Prostate gland (tissue), 2 donors: ENCODE results near the gene ZNF512B. TPM values are rescaled to one million over a fixed set of nuclear protein-coding genes. Genes with fewer than 3 reads are reported as not detected.

Experiments used
- DNase-seq: peaks from one replicate; pipeline ENCODE4 v3.0.0-alpha.2; 2019; ENCODE audit warnings: low spot score
- H3K27ac ChIP-seq, 2 donors: fragments of 200-600 bp; sonication (generic); 2 replicates each; pipeline ENCODE4 v1.5.1; 2017 to 2019
- H3K27me3 ChIP-seq: fragments of 200-600 bp; sonication (generic); replicated peaks from 2 replicates; pipeline ENCODE4 v1.5.1; 2019; ENCODE audit not compliant: insufficient read depth
- H3K36me3 ChIP-seq, 2 donors: fragments of 200-600 bp; sonication (generic); 1 replicate in 1 of 2; 2 replicates in 1 of 2; pipeline versions ENCODE4 v1.5.1 to v1.8.1; 2017 to 2019
- H3K4me1 ChIP-seq: fragments of 200-600 bp; sonication (generic); replicated peaks from 2 replicates; pipeline ENCODE4 v1.5.1; 2019
- H3K4me3 ChIP-seq, 2 donors: fragments of 200-600 bp; sonication (generic); 2 replicates each; pipeline ENCODE4 v1.5.1; 2017 to 2019
- H3K9me3 ChIP-seq: fragments of 200-600 bp; sonication (generic); 2 replicates; pipeline ENCODE4 v1.5.1; 2017
- CTCF ChIP-seq, 4 experiments: fragments of 200-600 bp in 2 of 4; fragments of 450-650 bp in 2 of 4; sonication (generic) in 2 of 4; IDR thresholded peaks; 1 replicate in 3 of 4; 2 replicates in 1 of 4; pipeline ENCODE4 v1.5.1; 2016 to 2019; ENCODE audit warnings: antibody characterized with exemption in 4 of 4, mild to moderate bottlenecking in 2 of 4, moderate library complexity in 2 of 4
- POLR2A ChIP-seq: fragments of 450-650 bp; IDR thresholded peaks from one replicate; pipeline ENCODE4 v1.6.1; 2016; ENCODE audit warnings: antibody characterized with exemption, mild to moderate bottlenecking
- POLR2AphosphoS5 ChIP-seq: sonication (generic); formaldehyde crosslinking; IDR thresholded peaks from one replicate; pipeline ENCODE4 v1.6.1; 2017; ENCODE audit warnings: antibody characterized with exemption
- WGBS: methylation state at CpG from one replicate; pipeline ENCODE4 v1.1.5; 2018; 5-methylcytosine and 5-hydroxymethylcytosine counted together
- intact Hi-C: fragments of 100-400 bp; cut with DNase I; formaldehyde crosslinking; loops from one replicate; pipeline ENCODE4 v1.14.2; 2022
- total RNA-seq, 2 donors: library from RNA; depleted of rRNA; stranded (reverse); fragments of >200 nt; gene quantifications; one replicate each; pipeline ENCODE4 v1.1.0, GENCODE V29; 2016

Gene ZNF512B
- total RNA-seq, 2 donors from 2014 or later: 12.2 to 24.6 TPM

GRCh38 chr20:64001607-64002011, 31.9 kb upstream of the ZNF512B start:
- H3K36me3 ChIP-seq: peaks cover 12 to 28% of the 10 kb centered on the region in 2 donors
- WGBS: 20% methylated on average over 11 of the region's 11 CpGs
- TF ChIP-seq POLR2A (no peak), POLR2AphosphoS5 (peak; percentile 52), CTCF (IDR thresholded peaks at IDR 0.05) (no peak)

GRCh38 chr20:64000906-64001305, 31.2 kb upstream of the ZNF512B start:
- DNase-seq: no peak
- intact Hi-C loops: no loop called here
- H3K9me3 ChIP-seq: no peaks in the 10 kb centered on the region
- 91% methylated on average over 12 of the region's 12 CpGs for WGBS
- H3K27me3 ChIP-seq: no peaks in the 10 kb centered on the region
- H3K27ac ChIP-seq: no peak overlapping the region
- TF ChIP-seq CTCF (IDR thresholded peaks at IDR 0.05): no peak
- TF ChIP-seq POLR2AphosphoS5: no peak
- TF ChIP-seq POLR2A: no peak
- no peak overlapping the region for H3K4me3 ChIP-seq
- H3K4me1 ChIP-seq: no peaks in the 10 kb centered on the region
- peaks cover 12 to 28% of the 10 kb centered on the region in 2 donors for H3K36me3 ChIP-seq

More at GRCh38 chr20:64001607-64002011, 31.9 kb upstream of the ZNF512B start:
- Histone ChIP-seq H3K27me3 (no peaks in the 10 kb centered on the region), H3K9me3 (no peaks in the 10 kb centered on the region), H3K27ac (no peak overlapping the region), H3K4me1 (no peaks in the 10 kb centered on the region), H3K4me3 (no peak overlapping the region)
- peak; percentile 59 for DNase-seq
- intact Hi-C loops: no loop called here

GRCh38 chr20:63982937-63983336, 13.2 kb upstream of the ZNF512B start:
- Histone ChIP-seq H3K27ac (no peak overlapping the region), H3K27me3 (no peaks in the 10 kb centered on the region), H3K4me1 (peaks cover 7% of the 10 kb centered on the region), H3K36me3 (peaks cover 0 to 11% of the 10 kb centered on the region in 2 donors), H3K4me3 (no peak overlapping the region), H3K9me3 (no peaks in the 10 kb centered on the region)
- TF ChIP-seq CTCF (IDR thresholded peaks at IDR 0.05) (no peak), POLR2AphosphoS5 (no peak), POLR2A (no peak)
- 88% methylated on average over 14 of the region's 14 CpGs for WGBS
- no peak for DNase-seq
- intact Hi-C loops: no loop called here

- peak within 1 kb of the TSS; percentile 79 for H3K4me3 ChIP-seq
- H3K9me3 ChIP-seq: no peaks in the 10 kb centered on the region
- peaks cover 7% of the 10 kb centered on the region for H3K4me1 ChIP-seq
- H3K27me3 ChIP-seq: no peaks in the 10 kb centered on the region
- intact Hi-C loops: no loop called here
- TF ChIP-seq POLR2AphosphoS5 (peak; percentile 99), CTCF (IDR thresholded peaks at IDR 0.05) (peak; percentile 74 to 96 (median 88)), POLR2A (no peak)
- peak; percentile 90 for DNase-seq
- peaks cover 0 to 7% of the 10 kb centered on the region in 2 donors for H3K36me3 ChIP-seq
- peak within 1 kb of the TSS; percentile 73 to 75 for H3K27ac ChIP-seq
- WGBS: 2% methylated on average over 72 of the region's 75 CpGs
Observed at GRCh38 chr20:63980806-63981728, 11.3 kb upstream of the ZNF512B start, which contains the start of gene PRPF6. Gene PRPF6 (plus strand): TSS chr20:63981132. CDS start chr20:63981246, 114 bp downstream.
